Activated T-cell treated with anti-CD3 and anti-CD28 coated beads, Interleukin-2, amount 50 U/mL, for 4 hours (primary cell): ENCODE measurements around the gene SYCE3. TPM values are rescaled to one million over a fixed set of nuclear protein-coding genes. Genes with fewer than 3 reads are reported as not detected.
"Not testable (repeated sequence)": the region's sequence is repeated elsewhere in the genome, so short reads cannot be mapped to it uniquely, and the experiment has no call there.

Experiments used
- ATAC-seq, 2 donors: fragments of 200-7000 bp; cut with Tn5 transposase; one replicate each; pipeline ENCODE4 v1.10.0; 2021
- DNase-seq: peaks from one replicate; pipeline ENCODE4 v3.0.0-alpha.2; 2020
- H3K27me3 Mint-ChIP-seq: one replicate; pipeline ENCODE4 v1.8.0; 2021; ENCODE audit warnings: low read depth, mixed read lengths
- H3K36me3 Mint-ChIP-seq: one replicate; pipeline ENCODE4 v1.8.0; 2022; ENCODE audit warnings: mixed read lengths; ENCODE audit not compliant: insufficient read depth
- H3K4me1 Mint-ChIP-seq: one replicate; pipeline ENCODE4 v1.8.0; 2021; ENCODE audit warnings: low read depth, mixed read lengths
- H3K4me3 Mint-ChIP-seq: one replicate; pipeline ENCODE4 v1.8.0; 2021; ENCODE audit warnings: mild to moderate bottlenecking, moderate library complexity, mixed read lengths
- H3K9me3 Mint-ChIP-seq: one replicate; pipeline ENCODE4 v1.8.0; 2021; ENCODE audit warnings: mixed read lengths
- total RNA-seq, 3 donors: library from RNA; stranded (reverse); gene quantifications; one replicate each; pipeline ENCODE4 v1.2.1, GENCODE V29; 2021

SYCE3 gene
- total RNA-seq: not detected

DNA sequence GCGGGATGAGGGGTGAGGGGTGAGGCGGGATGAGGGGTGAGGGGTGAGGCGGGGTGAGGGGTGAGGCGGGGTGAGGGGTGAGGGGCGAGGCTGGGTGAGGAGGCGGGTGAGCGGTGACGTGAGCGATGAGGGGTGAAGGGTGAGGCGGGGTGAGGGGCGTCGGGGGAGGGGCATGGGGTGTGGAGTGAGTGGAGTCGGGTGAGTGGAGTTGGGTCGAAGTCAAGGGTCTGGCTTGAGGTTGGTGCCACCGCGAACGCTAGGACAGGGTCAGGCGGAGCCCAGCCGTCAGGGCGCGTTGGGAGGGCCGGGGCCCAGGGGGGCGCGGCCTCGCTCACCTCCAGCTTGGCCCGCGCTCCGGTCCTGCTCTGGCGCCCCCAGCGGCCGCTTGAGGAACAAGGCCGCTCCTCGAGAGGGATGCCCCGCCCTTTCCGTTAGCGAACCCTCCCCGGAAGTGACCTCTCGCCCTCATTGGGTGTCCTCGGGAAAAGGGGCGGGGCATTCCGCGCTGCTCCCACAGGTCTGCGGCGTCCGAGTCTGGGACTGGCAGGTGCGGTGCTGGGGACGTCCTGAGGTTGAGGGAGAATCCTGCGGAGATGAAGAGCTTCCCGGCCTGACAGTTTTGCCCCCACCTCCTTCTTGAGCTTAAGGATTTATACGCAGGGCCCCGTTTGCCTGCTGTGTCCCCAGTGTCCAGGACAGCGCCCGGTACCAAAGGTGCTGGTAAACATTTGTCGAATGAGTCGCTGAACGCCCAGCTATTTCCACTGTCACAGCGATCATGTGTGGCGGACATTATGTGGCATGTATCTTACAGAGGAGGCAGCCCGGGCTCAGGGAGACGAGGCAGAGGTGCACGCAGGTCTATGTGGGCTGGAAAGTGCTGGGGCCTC, at the start of gene SYCE3:
TSS of gene SYCE3 (minus strand) at position 397 of the 890 bp plus-strand sequence. CDS start 6,514 bp downstream, outside the sequence.
- no peaks in the 10 kb centered on the region for H3K9me3 Mint-ChIP-seq
- no peaks in the 10 kb centered on the region for H3K27me3 Mint-ChIP-seq
- H3K36me3 Mint-ChIP-seq: no peaks in the 10 kb centered on the region
- peaks cover 12% of the 10 kb centered on the region for H3K4me1 Mint-ChIP-seq
- ATAC-seq (peak; percentile 96 to 99), DNase-seq (peak; percentile 97)
- peak within 1 kb of the TSS; percentile 86 for H3K4me3 Mint-ChIP-seq

- H3K27me3 Mint-ChIP-seq: peaks cover 25% of the 10 kb centered on the region
Measured at GRCh38 chr22:50612168-50612527, 49.4 kb upstream of the SYCE3 start.

GRCh38 chr22:50611341-50612060, 48.8 kb upstream of the SYCE3 start:
- Mint-ChIP-seq H3K27me3 (peaks cover 30% of the 10 kb centered on the region), H3K4me3 (no peak overlapping the region), H3K9me3 (no peaks in the 10 kb centered on the region), H3K4me1 (peaks cover 5% of the 10 kb centered on the region), H3K36me3 (no peaks in the 10 kb centered on the region)
- DNase-seq (no peak), ATAC-seq (no peak)

More at GRCh38 chr22:50612168-50612527, 49.4 kb upstream of the SYCE3 start:
- Mint-ChIP-seq H3K36me3 (no peaks in the 10 kb centered on the region), H3K4me3 (no peak overlapping the region), H3K4me1 (peaks cover 5% of the 10 kb centered on the region), H3K9me3 (no peaks in the 10 kb centered on the region)
- DNase-seq: no peak
- no peak for ATAC-seq

- peaks cover 5% of the 10 kb centered on the region for H3K4me1 Mint-ChIP-seq
- DNase-seq (no peak), ATAC-seq (no peak)
Measured at GRCh38 chr22:50610581-50610980, 47.9 kb upstream of the SYCE3 start.

DNA sequence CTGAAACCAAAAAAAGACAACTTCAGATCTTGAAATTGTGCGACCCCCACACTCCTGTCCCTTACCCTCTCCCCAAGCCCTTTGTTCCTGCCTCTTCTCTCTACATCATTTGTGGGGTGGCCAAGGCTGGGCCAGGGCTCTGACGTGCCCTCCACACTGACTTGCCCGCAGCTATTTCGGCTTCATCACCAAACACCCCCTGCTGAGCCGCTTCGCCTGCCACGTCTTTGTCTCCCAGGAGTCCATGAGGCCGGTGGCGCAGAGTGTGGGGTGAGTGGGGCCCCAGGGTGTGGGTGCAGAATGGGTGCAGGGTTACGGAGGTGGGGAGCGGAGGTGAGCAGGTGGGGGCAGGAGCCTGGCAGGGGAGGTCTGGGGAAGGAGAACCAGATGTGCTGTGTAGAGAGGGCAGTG, 47.3 kb upstream of the SYCE3 start:
- Mint-ChIP-seq H3K27me3 (peaks cover 41% of the 10 kb centered on the region), H3K4me1 (peaks cover 5% of the 10 kb centered on the region), H3K36me3 (no peaks in the 10 kb centered on the region), H3K9me3 (no peaks in the 10 kb centered on the region), H3K4me3 (no peak overlapping the region)
- ATAC-seq (no peak), DNase-seq (no peak)

More at GRCh38 chr22:50610581-50610980, 47.9 kb upstream of the SYCE3 start:
- Mint-ChIP-seq H3K4me3 (no peak overlapping the region), H3K27me3 (peaks cover 39% of the 10 kb centered on the region), H3K9me3 (no peaks in the 10 kb centered on the region), H3K36me3 (no peaks in the 10 kb centered on the region)

GRCh38 chr22:50609599-50609998, 46.9 kb upstream of the SYCE3 start:
- no peak for DNase-seq
- Mint-ChIP-seq H3K4me1 (peaks cover 5% of the 10 kb centered on the region), H3K36me3 (no peaks in the 10 kb centered on the region), H3K27me3 (peaks cover 42% of the 10 kb centered on the region), H3K4me3 (no peak overlapping the region), H3K9me3 (no peaks in the 10 kb centered on the region)
- ATAC-seq: no peak

DNA sequence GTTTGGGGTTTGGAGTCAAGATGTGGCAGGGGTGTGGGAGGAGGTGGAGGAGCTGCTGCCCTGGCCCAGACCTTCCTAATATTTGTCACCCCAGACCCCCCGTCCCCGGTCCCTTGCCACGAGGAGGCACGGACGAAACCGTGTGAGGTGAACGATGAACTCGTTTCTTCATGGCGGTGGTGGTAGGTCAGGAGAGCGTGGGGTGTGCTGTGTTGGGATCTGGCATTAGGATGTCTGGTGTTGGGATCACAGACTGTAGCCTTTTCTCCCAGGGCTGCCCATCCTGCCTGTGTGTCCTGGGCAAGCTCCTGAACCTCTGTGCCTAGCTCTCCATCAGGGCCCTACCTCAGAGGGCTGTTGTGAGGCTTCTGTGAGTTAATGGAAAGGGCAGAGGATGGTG, 46.3 kb upstream of the SYCE3 start:
- Mint-ChIP-seq H3K9me3 (no peaks in the 10 kb centered on the region), H3K4me3 (no peak overlapping the region), H3K4me1 (peaks cover 5% of the 10 kb centered on the region), H3K27me3 (peaks cover 40% of the 10 kb centered on the region), H3K36me3 (no peaks in the 10 kb centered on the region)
- ATAC-seq: no peak
- DNase-seq: no peak

- not testable (repeated sequence) for DNase-seq, H3K9me3 Mint-ChIP-seq, ATAC-seq, H3K4me3 Mint-ChIP-seq, H3K4me1 Mint-ChIP-seq, H3K36me3 Mint-ChIP-seq
- H3K27me3 Mint-ChIP-seq: peaks cover 40% of the 10 kb centered on the region
Measured at GRCh38 chr22:50608058-50608840, 45.5 kb upstream of the SYCE3 start.

- DNase-seq: no peak
- H3K9me3 Mint-ChIP-seq: no peaks in the 10 kb centered on the region
- peaks cover 3% of the 10 kb centered on the region for H3K4me1 Mint-ChIP-seq
- H3K36me3 Mint-ChIP-seq: no peaks in the 10 kb centered on the region
- ATAC-seq: no peak
- H3K27me3 Mint-ChIP-seq: peaks cover 44% of the 10 kb centered on the region
- no peak overlapping the region for H3K4me3 Mint-ChIP-seq
Measured at GRCh38 chr22:50607659-50608020, 44.9 kb upstream of the SYCE3 start.

GRCh38 chr22:50606946-50607658, 44.4 kb upstream of the SYCE3 start:
- no peaks in the 10 kb centered on the region for H3K9me3 Mint-ChIP-seq
- peaks cover 49% of the 10 kb centered on the region for H3K27me3 Mint-ChIP-seq
- H3K36me3 Mint-ChIP-seq: no peaks in the 10 kb centered on the region
- H3K4me3 Mint-ChIP-seq: no peak overlapping the region
- DNase-seq (no peak), ATAC-seq (no peak)
- peaks cover 2% of the 10 kb centered on the region for H3K4me1 Mint-ChIP-seq

DNA sequence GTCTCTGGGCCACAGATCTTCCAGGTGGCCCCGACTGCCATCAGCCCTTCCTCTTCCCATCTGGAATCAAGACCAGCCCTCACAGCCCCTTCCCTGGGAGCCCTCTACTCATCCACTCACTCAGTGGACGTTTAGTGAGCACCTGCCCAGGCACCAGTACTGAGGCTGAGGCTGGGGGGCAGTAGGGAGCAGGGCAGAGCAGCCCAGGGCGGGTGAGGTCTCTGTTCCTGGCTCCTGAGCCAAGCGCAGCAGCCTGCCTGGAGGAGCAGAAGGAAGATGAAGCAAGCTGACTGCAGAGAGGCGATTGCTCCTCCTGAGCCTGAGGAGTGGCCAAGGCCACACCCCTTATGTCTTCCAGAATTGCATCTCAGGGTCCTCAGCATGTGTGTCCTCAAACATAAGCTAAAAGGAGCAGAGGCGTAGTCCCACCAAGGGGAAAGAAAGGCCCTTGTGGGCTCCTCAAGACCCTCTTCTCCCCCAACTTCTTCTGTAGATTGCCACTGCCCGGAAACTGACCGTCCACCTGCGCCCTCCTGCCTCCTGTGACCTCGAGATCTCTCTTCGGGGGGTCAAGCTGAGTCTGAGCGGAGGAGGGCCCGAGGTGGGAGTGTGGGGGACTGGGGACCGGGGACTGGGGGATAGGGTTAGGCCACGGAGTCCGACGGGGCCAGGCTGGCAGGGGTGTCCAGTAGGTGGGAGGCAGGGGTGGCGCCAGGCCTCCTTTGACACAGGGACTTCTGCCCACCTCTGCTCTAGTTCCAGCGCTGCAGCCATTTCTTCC, 43.6 kb upstream of the SYCE3 start:
- ATAC-seq: no peak
- peaks cover 51% of the 10 kb centered on the region for H3K27me3 Mint-ChIP-seq
- H3K36me3 Mint-ChIP-seq: no peaks in the 10 kb centered on the region

DNA sequence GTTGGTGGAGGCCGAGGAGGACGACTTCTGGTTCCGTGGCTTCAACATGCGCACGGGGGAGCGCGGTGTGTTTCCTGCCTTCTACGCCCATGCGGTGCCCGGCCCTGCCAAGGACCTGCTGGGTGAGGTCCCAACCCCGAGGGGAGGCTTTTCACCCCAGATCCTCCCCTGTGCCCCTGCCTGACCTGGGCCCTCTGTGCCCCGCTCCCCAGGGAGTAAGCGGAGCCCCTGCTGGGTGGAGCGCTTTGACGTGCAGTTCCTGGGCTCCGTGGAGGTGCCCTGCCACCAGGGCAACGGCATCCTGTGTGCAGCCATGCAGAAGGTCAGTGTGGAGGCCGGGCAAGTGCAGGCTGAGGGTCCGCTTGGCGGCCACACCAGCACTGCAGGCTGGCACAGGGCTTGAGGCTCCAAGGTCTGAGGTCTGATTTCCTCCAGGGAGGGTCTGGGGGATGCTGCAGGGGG, 42.9 kb upstream of the SYCE3 start:
- ATAC-seq: no peak
- Mint-ChIP-seq H3K36me3 (no peaks in the 10 kb centered on the region), H3K27me3 (peaks cover 51% of the 10 kb centered on the region), H3K9me3 (no peaks in the 10 kb centered on the region), H3K4me1 (peaks cover 5% of the 10 kb centered on the region), H3K4me3 (no peak overlapping the region)
- no peak for DNase-seq

More for the DNA sequence above, 43.6 kb upstream of the SYCE3 start:
- H3K4me3 Mint-ChIP-seq: no peak overlapping the region
- peaks cover 5% of the 10 kb centered on the region for H3K4me1 Mint-ChIP-seq
- no peaks in the 10 kb centered on the region for H3K9me3 Mint-ChIP-seq
- DNase-seq: no peak

GRCh38 chr22:50605002-50605612, 42.4 kb upstream of the SYCE3 start:
- Mint-ChIP-seq H3K4me3 (no peak overlapping the region), H3K36me3 (no peaks in the 10 kb centered on the region), H3K9me3 (no peaks in the 10 kb centered on the region), H3K4me1 (peaks cover 5% of the 10 kb centered on the region), H3K27me3 (peaks cover 48% of the 10 kb centered on the region)
- ATAC-seq (no peak), DNase-seq (no peak)
